HG03457 (cell line): Measurements from ENCODE around the gene RAMP2.
"Not testable (repeated sequence)": the region's sequence is repeated elsewhere in the genome, so short reads cannot be mapped to it uniquely, and the experiment has no call there.

Source experiments
- ATAC-seq: cut with Tn5 transposase; IDR thresholded peaks from one replicate; pipeline ENCODE4 v1.9.1; 2021; ENCODE audit warnings: moderate number of reproducible peaks; ENCODE audit not compliant: unreplicated experiment

Gene RAMP2

GRCh38 chr17:42768006-42768405 lies 7.0 kb downstream of the RAMP2 start:
- ATAC-seq: not testable (repeated sequence)

GRCh38 chr17:42769964-42770363 lies 8.9 kb downstream of the RAMP2 start:
- not testable (repeated sequence) for ATAC-seq

- no peak for ATAC-seq
Observed at GRCh38 chr17:42772945-42773289, 11.9 kb downstream of the RAMP2 start.

- no peak for ATAC-seq
Observed at GRCh38 chr17:42773290-42774035, 12.4 kb downstream of the RAMP2 start, which contains the start of gene VPS25. TSS of gene VPS25 (plus strand) at chr17:42773449. CDS start at chr17:42773476, 27 bp downstream.

- ATAC-seq: no peak
Observed at GRCh38 chr17:42774066-42774745, 13.2 kb downstream of the RAMP2 start.

GRCh38 chr17:42775534-42776098 lies 14.6 kb downstream of the RAMP2 start:
- ATAC-seq: no peak

GRCh38 chr17:42778570-42778969 lies 17.5 kb downstream of the RAMP2 start:
- ATAC-seq: no peak

- no peak for ATAC-seq
Observed at GRCh38 chr17:42779304-42779935, 18.4 kb downstream of the RAMP2 start.

- no peak for ATAC-seq
Observed at GRCh38 chr17:42779936-42780850, 19.2 kb downstream of the RAMP2 start, which contains the start of gene WNK4. TSS of gene WNK4 (plus strand) at chr17:42780610. CDS start at chr17:42780699, 89 bp downstream.

GRCh38 chr17:42780851-42781638 lies 20.0 kb downstream of the RAMP2 start:
- ATAC-seq: no peak

GRCh38 chr17:42781639-42782165 lies 20.7 kb downstream of the RAMP2 start:
- ATAC-seq: no peak

- ATAC-seq: no peak
Observed at GRCh38 chr17:42782166-42783061, 21.4 kb downstream of the RAMP2 start.

- no peak for ATAC-seq
Observed at GRCh38 chr17:42783062-42783790, 22.2 kb downstream of the RAMP2 start.

GRCh38 chr17:42783791-42784138 lies 22.7 kb downstream of the RAMP2 start:
- no peak for ATAC-seq

GRCh38 chr17:42784409-42784808 lies 23.4 kb downstream of the RAMP2 start:
- ATAC-seq: no peak

GRCh38 chr17:42784811-42785592 lies 24.0 kb downstream of the RAMP2 start:
- ATAC-seq: no peak

GRCh38 chr17:42787266-42787665 lies 26.2 kb downstream of the RAMP2 start:
- no peak for ATAC-seq
